H1 (cell line): ENCODE measurements around the gene TTLL5. TPM values are rescaled to one million over a fixed set of nuclear protein-coding genes. Genes with fewer than 3 reads are reported as not detected.

ENCODE experiments used
- USF2 ChIP-seq: IDR thresholded peaks from 2 replicates; pipeline ENCODE4 v1.6.1; 2011; ENCODE audit warnings: low read length, improper control_type of control experiment
- polyA plus RNA-seq, 7 experiments: library from polyadenylated mRNA; depleted of rRNA in 3 of 7; stranded (reverse) in 5 of 7; unstranded in 2 of 7; fragments of >200 nt in 5 of 7; fragments of 200-250 nt in 2 of 7; gene quantifications; 1 replicate in 5 of 7; 2 replicates in 1 of 7; 4 replicates in 1 of 7; pipeline versions ENCODE4 v1.2.1 to v1.2.3, GENCODE V29; 2011 to 2013; ENCODE audit warnings: missing spikeins in 2 of 7, mixed read lengths in 2 of 7
- total RNA-seq: library from RNA; stranded (reverse); fragmentation: NEBNext Ultra II Directional; extraction: Animal tissue kit (Norgen Biotek cat#: 25700); gene quantifications from 2 replicates; pipeline ENCODE4 v1.2.1, GENCODE V29; 2021

The TTLL5 gene
- total and polyA plus RNA-seq, 2 of the 8 experiments (the other 6 are each of a cell fraction or from before 2014, with no cell fraction given), result 16.1 to 45.9 TPM

DNA sequence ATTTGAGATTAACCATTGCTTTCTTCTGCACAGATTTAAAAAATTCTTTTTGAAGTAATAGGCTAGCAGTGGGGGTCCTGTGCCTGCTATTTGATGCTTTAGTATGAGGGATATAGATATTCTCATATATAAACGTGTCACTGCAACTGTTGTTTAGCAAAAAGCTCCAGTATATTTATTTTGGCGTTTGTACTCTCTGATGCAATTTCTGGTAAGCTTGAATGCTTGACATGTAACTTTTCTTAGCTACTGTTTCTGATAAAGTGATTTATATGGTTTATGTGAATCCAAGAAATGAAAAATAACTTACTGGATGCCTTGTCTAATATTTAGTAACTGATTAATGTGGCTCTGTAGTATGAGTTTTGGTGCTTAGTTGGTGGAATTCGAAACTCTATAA lies 77.1 kb downstream of the TTLL5 start (continued):
- TF ChIP-seq USF2, result no peak
